Activated effector memory CD4-positive, alpha-beta T cell treated with Interleukin-2 at 50 U/mL for 16 hours (primary cell): ENCODE results near the gene RSBN1.
"Not testable (repeated sequence)": the region's sequence is repeated elsewhere in the genome, so short reads cannot be mapped to it uniquely, and the experiment has no call there.

Experiments used
- DNase-seq: peaks from one replicate; pipeline ENCODE4 v3.0.0-alpha.2; 2020

The RSBN1 gene

GRCh38 chr1:113811888-113812660, at the start of gene RSBN1:
Gene RSBN1, minus strand, starts transcription at chr1:113812476. Its CDS starts 64 bp downstream, at chr1:113812412.
- DNase-seq, result peak; percentile 99

GRCh38 chr1:113861641-113862040, 49.4 kb upstream of the RSBN1 start:
- no peak for DNase-seq

DNA sequence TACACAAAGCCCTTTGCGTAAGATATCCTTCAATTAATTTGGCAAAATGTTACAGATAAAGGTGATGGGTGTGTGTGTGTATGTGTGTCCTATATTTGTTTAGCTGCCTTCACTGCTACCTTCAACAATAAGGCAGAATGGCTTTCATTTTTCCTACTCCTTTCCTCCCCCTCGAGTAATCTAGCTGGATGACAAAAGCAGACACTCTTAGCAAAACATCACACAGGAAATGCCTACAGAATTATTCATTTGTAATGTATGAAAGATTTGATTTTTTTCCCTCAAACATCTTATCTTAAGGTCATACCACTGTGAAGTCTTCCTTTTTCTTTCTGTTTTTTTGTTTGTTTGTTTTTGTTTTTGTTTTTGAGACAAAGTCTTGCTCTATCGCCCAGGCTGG, 48.6 kb upstream of the RSBN1 start:
- no peak for DNase-seq

- no peak for DNase-seq
These were observed 47.4 kb upstream of the RSBN1 start for GRCh38 chr1:113859478-113860175.

GRCh38 chr1:113858982-113859381, 46.7 kb upstream of the RSBN1 start:
- DNase-seq, result no peak

DNA sequence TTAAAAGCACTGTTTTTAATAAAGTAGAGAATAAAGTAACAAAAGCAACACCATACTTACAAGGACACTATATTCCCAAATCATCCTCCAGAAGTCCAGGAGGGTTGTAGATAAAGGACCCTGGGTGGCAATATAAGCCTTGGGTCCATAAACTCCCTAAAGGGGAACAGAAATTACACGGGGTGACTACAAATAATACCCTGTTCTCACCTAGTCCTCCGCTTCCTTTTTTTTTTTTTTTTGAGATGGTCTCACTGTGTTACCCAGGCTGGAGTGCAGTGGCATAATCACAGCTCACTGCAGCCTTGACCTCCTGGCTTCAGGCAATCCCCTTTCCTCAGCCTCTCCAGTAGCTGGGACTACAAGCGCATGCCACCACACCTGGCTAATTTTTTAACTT, 46.1 kb upstream of the RSBN1 start:
- DNase-seq, result no peak

GRCh38 chr1:113857776-113858175, 45.5 kb upstream of the RSBN1 start:
- DNase-seq, result no peak

- no peak for DNase-seq
These were observed 44.1 kb upstream of the RSBN1 start for GRCh38 chr1:113856401-113856790.

GRCh38 chr1:113855630-113856400, 43.5 kb upstream of the RSBN1 start:
- DNase-seq, result no peak

DNA sequence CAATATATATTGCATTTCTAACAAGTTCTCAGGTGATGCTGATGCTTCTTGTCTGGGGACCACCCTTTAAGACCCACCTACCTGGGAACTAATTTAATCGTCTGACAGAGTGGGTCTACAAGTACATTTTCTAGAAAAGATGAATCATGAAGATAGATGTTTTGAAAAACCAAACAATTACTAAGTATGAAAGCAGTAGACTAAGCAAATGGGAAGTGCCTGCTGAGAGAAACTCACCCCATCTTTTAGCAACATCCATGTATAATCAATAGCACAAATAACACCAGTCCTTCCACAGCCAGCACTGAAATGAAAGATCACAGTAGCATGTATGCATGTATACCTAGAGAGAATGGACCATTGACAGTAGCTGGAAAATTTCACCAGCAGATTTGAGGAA, 42.0 kb upstream of the RSBN1 start:
- no peak for DNase-seq

DNA sequence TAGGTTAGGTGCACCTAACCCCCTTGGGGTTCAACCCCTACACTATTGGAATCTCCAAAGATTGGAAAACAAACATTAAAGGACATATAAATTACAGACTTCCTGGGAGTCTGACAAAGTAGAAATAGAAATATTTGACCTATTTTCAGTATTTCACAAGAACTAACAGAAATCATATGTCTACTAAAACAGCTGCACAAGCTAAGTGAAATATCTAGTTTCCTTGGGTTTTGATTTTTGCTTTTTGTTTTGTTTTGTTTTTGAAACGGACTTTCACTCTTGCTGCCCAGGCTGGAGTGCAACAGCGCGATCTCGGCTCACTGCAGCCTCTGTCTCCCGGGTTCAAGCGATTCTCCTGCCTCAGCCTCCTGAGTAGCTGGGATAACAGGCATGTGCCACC, 40.4 kb upstream of the RSBN1 start:
- DNase-seq, result not testable (repeated sequence)

GRCh38 chr1:113850127-113850796, 38.0 kb upstream of the RSBN1 start:
- DNase-seq, result no peak

- DNase-seq, result no peak
These were observed 36.8 kb upstream of the RSBN1 start for GRCh38 chr1:113849072-113849471.

DNA sequence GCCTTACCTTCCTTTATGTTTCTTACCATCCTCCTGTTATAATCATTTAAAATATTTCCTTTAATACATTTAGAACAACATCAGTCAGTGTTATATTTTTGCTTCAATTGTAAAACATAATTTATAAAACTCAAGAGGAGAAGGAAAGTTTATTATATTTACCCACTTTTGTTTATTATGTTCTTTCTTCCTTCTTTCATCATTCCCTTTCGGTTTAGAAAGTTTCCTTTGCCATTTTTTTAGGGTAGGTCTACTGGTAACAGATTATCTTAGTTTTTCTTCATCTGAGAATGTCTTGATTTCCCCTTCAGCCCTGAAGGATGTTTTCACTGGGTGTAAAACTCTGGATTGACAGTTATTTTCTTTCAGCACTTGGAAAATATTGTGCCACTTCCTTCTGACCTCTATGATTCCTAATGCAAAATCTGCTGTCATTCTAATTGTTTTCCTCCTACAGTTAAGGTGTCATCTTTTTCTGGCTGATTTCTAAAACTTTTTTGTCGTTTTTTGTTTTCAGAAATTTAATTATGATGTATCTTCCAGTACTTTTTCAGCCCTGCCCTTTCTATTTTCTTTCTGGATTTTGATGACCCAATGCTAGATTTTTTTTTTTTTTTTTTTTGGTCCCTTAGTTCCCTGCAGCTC, 34.2 kb upstream of the RSBN1 start:
- no peak for DNase-seq

GRCh38 chr1:113836534-113836933, 24.3 kb upstream of the RSBN1 start:
- DNase-seq, result no peak

- no peak for DNase-seq
These were observed 23.5 kb upstream of the RSBN1 start for GRCh38 chr1:113835686-113836290.

DNA sequence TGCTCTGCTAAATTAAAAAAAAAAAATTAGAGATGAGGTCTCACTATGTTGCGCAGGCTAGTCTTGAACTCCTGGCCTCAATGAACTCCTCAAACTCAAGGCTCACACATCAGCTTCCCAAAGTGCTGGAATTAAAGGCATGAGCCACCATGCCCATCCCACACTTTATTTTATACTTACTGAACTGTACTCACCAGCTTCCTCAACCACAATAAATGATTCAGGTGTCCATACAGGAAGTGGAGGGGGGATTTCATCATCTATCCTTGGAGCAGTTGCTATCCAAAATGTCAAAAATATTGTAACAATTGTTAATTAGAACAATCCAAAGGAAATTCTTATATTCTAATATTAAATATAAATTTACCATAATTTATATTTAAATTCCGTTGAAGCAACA, 22.4 kb upstream of the RSBN1 start:
- no peak for DNase-seq

- DNase-seq, result no peak
These were observed 17.8 kb upstream of the RSBN1 start for GRCh38 chr1:113830039-113830438.

GRCh38 chr1:113821916-113822315, 9.6 kb upstream of the RSBN1 start:
- no peak for DNase-seq

DNA sequence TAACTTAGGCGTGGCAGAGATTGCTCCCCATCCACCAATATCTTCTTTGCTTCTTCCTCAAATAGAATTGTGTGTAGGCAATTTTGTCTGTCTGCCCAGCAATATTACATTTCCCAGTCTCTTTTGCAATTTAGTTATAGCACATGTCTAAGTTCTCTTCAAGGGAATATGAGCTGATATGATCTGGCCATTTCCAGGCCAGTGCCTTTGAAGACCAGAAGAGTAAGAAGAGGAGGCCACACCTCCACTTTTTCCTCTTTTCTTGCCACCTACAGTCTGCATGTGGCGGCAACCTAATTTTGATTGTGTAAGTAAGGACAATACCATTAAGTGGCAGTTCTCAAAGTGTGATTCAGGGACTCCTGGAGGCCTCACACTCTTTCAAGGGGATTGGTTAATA, 6.3 kb upstream of the RSBN1 start:
- DNase-seq, result no peak

GRCh38 chr1:113813218-113813617, 942 bp upstream of the RSBN1 start:
- DNase-seq, result no peak

DNA sequence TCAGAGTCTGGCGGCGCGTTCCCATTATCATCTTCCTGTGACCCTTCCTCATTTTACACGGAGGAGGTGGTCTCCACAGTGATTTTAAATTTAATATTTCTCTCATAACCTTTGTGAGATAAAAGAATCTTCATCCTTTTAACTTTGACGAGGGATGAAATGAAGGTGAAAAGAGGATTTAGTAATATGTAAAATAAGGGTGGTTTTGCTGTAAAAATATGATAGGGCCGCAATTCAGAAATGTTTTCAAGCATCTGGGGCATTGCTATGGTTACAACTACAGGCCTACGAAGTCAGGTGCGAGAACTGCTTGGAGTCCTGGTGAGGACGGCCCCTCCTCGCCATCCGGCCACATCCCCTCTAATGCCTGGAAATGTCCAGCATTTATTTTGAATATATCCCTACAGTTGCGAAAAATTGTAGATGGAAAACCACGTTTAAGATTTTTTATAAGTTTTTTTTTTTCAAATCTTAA, 422 bp upstream of the RSBN1 start:
- no peak for DNase-seq
